Gastrocnemius medialis (tissue), 4 donors: ENCODE data around the gene ZNF865. TPM values are rescaled to one million over a fixed set of nuclear protein-coding genes. Genes with fewer than 3 reads are reported as not detected.

Experiments used
- ATAC-seq, 2 donors: fragments of 150-250 bp; one replicate each; pipeline ENCODE4 v1.9.1; 2016
- DNase-seq, 2 donors: peaks; one replicate each; pipeline ENCODE4 v3.0.0-alpha.2; 2019
- H3K27ac ChIP-seq, 4 donors: fragments of 200-600 bp; sonication (generic); 1 replicate in 1 of 4; 2 replicates in 3 of 4; pipeline ENCODE4 v1.5.1; 2016 to 2018; ENCODE audit warnings: mild to moderate bottlenecking in 2 of 4, moderate library complexity in 1 of 4
- H3K27me3 ChIP-seq, 3 donors: fragments of 200-600 bp; sonication (generic) in 2 of 3; 1 replicate in 1 of 3; 2 replicates in 2 of 3; pipeline versions ENCODE4 v1.5.1 to v1.6.0; 2016 to 2019; ENCODE audit warnings: mild to moderate bottlenecking in 1 of 3, moderate library complexity in 1 of 3
- H3K36me3 ChIP-seq, 2 donors: fragments of 200-600 bp; sonication (generic) in 1 of 2; one replicate each; pipeline ENCODE4 v1.5.1; 2017 to 2018
- H3K4me1 ChIP-seq, 2 donors: fragments of 200-600 bp; sonication (generic) in 1 of 2; one replicate each; pipeline ENCODE4 v1.5.1; 2016 to 2017; ENCODE audit warnings: mild to moderate bottlenecking in 2 of 2
- H3K4me3 ChIP-seq, 4 donors: fragments of 200-600 bp; sonication (generic) in 3 of 4; 1 replicate in 1 of 4; 2 replicates in 3 of 4; pipeline ENCODE4 v1.5.1; 2016 to 2019; ENCODE audit warnings: mild to moderate bottlenecking in 2 of 4
- H3K9me3 ChIP-seq, 3 donors: fragments of 200-600 bp; sonication (generic) in 2 of 3; 1 replicate in 1 of 3; 2 replicates in 2 of 3; pipeline ENCODE4 v1.5.1; 2016 to 2019
- CTCF ChIP-seq, 5 experiments: fragments of 450-650 bp in 3 of 5; fragments of 200-600 bp in 2 of 5; sonication (generic) in 2 of 5; IDR thresholded peaks in 4 of 5; conservative IDR thresholded peaks in 1 of 5; 1 replicate in 4 of 5; 2 replicates in 1 of 5; pipeline ENCODE4 v1.5.1; 2016 to 2019; ENCODE audit warnings: antibody characterized with exemption in 5 of 5, mild to moderate bottlenecking in 3 of 5, moderate library complexity in 3 of 5
- POLR2A ChIP-seq, 2 donors: fragments of 450-650 bp; IDR thresholded peaks; one replicate each; pipeline ENCODE4 v1.6.1; 2017; ENCODE audit warnings: antibody characterized with exemption in 2 of 2, mild to moderate bottlenecking in 2 of 2, moderate library complexity in 2 of 2
- in situ Hi-C, 4 donors: fragments of 200-750 bp; cut with MboI; loops; one replicate each; pipeline versions ENCODE4 v1.15.0 to v1.8.0; 2017; ENCODE audit warnings: low sequenced_read_pairs in 4 of 4
- intact Hi-C: fragments of 100-400 bp; cut with DNase I; formaldehyde crosslinking; loops from one replicate; pipeline ENCODE4 v1.15.1; 2023; ENCODE audit warnings: low total_unique reads
- total RNA-seq, 4 donors: library from RNA; depleted of rRNA; stranded (reverse); fragments of >200 nt; gene quantifications; one replicate each; pipeline versions ENCODE4 v1.1.0 to v1.2.3, GENCODE V29; 2016

Gene ZNF865
- total RNA-seq, 4 donors from 2014 or later = 10.3 to 23.4 (median 15.2) TPM

GRCh38 chr19:55644842-55645511 is 39.5 kb downstream of the ZNF865 start:
- in situ Hi-C loops = loop anchor here in 1 of 4 donors (25.0 kb wide), 1 partner anchor 508 kb away; the partner anchor contains the start of gene TNNT1
- ATAC-seq (no peak), DNase-seq (no peak)
- Histone ChIP-seq H3K4me3 (no peak overlapping the region), H3K27me3 (no peaks in the 10 kb centered on the region), H3K4me1 (peaks cover 51 to 54% of the 10 kb centered on the region in 2 donors), H3K9me3 (no peaks in the 10 kb centered on the region), H3K36me3 (peaks cover 0 to 10% of the 10 kb centered on the region in 2 donors), H3K27ac (no peak overlapping the region)
- intact Hi-C loops = loop anchor here (5.0 kb wide), 1 partner anchor 528 kb away; the partner anchor contains the start of gene PPP1R12C
- TF ChIP-seq CTCF (IDR thresholded peaks at IDR 0.05 in 4 of 5, conservative IDR thresholded peaks at IDR 0.05 in 1 of 5) = no peak
- TF ChIP-seq POLR2A (IDR thresholded peaks at IDR 0.05) = no peak

GRCh38 chr19:55645512-55645881 is 40.0 kb downstream of the ZNF865 start:
- intact Hi-C loops (no loop called here), in situ Hi-C loops (loop anchor here in 1 of 4 donors (25.0 kb wide), 1 partner anchor 508 kb away; the partner anchor contains the start of gene TNNT1)
- H3K27ac ChIP-seq = no peak overlapping the region
- no peaks in the 10 kb centered on the region for H3K9me3 ChIP-seq
- H3K4me1 ChIP-seq = peaks cover 46 to 49% of the 10 kb centered on the region in 2 donors
- ATAC-seq (no peak), DNase-seq (no peak)
- no peak for TF ChIP-seq CTCF (IDR thresholded peaks at IDR 0.05 in 4 of 5, conservative IDR thresholded peaks at IDR 0.05 in 1 of 5)
- peaks cover 0 to 10% of the 10 kb centered on the region in 2 donors for H3K36me3 ChIP-seq
- no peak overlapping the region for H3K4me3 ChIP-seq
- no peaks in the 10 kb centered on the region for H3K27me3 ChIP-seq

DNA sequence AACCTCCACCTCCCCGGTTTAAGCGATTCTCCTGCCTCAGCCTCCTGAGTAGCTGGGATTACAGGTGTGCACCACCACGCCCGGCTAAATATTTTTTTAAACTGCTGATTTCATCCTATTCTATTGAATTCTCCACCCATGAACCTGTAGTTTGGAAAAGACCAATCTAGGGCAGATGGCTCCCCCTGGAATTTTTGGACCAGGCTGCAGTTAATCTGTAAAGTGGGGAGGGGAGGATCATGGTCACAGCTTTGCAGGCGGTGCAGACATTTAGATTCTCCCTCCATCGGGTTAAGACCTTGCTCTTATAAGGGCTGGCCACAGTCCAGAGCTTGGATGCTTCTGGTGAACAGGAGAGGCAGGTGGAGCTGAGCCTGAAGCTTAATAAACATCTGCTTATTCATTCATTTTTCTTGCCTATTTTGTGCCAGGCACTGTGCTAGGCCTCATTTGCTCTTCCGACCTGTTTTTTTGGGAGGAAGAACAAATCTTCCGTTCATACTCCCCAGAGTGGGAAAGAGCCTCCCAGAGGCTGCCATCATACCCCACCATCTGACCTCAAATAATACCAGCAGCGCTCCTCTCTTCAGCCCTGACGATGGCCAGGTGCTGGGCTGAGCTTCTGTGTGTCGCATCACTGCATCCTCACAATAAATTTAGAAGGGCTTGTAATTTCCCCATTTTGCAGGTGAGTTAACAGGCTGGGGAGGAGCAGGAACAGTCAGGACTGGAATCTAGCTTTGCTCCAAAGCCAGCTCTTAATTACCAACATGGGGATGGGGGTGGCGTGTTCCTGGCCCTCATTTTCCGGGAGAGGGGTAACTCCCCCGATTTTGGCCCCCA is 41.7 kb downstream of the ZNF865 start:
- in situ Hi-C loops (loop anchor here in 1 of 4 donors (25.0 kb wide), 1 partner anchor 510 kb away; the partner anchor contains the start of gene TNNT1), intact Hi-C loops (no loop called here)
- Histone ChIP-seq H3K27ac (peak overlapping the region; percentile 72 to 91 (median 84)), H3K4me3 (peak overlapping the region; percentile 80 to 88 (median 82)), H3K9me3 (no peaks in the 10 kb centered on the region), H3K4me1 (peaks cover 43 to 45% of the 10 kb centered on the region in 2 donors), H3K27me3 (no peaks in the 10 kb centered on the region), H3K36me3 (peaks cover 0 to 10% of the 10 kb centered on the region in 2 donors)
- ATAC-seq = no peak
- DNase-seq = no peak
- TF ChIP-seq POLR2A (IDR thresholded peaks at IDR 0.05) = no peak

DNA sequence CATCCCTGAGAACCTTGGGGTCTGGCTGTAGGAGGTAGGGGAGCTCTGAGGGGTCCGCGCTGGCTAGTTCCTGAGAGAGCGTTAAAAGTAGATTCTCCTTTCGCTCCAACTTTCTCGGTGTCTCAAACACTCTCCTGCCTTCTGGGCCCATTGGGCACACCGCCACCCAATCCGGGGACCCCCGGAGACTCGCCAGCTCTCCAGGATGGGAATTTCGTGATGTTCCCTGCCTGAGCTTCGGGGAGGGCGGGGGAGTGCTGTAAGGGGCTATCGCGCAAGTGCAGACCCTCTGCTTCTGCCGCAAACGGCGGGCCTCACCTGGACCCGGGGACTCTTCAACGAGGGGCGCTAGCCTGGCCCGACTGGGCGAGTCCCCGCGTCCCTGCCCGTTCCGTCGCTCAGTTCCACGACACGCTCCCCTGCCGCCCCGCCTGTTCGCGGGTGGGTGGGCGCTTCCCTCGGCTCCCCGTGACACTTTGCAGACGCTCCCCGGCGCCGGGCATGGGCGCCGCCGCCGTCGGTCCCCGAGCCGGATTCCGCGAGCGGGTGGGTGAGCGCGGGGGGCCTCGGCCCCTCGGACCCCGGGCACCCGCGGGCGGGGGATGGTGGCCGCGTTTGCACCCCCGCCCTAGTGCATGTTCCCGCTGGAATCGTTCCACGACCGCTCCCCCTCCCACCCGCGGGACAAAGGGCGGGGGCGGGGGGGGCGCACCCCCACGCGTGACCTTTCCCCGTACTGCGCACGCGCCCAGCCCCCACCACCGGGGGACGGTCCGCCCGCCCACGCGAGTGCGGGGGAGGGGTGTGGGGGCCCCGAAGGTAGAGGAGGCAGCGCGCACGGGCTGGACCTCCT is 42.5 kb downstream of the ZNF865 start, which contains the start of gene CCDC106:
Gene CCDC106, plus strand, starts transcription at position 481 of the 853 bp plus-strand sequence. CDS start 835 bp downstream, outside the sequence.
- Histone ChIP-seq H3K27me3 (no peaks in the 10 kb centered on the region), H3K4me1 (peaks cover 37 to 38% of the 10 kb centered on the region in 2 donors), H3K4me3 (peak within 1 kb of the TSS; percentile 80 to 88 (median 82)), H3K27ac (peak within 1 kb of the TSS; percentile 72 to 91 (median 84)), H3K36me3 (peaks cover 0 to 14% of the 10 kb centered on the region in 2 donors), H3K9me3 (no peaks in the 10 kb centered on the region)
- intact Hi-C loops = no loop called here
- in situ Hi-C loops = loop anchor here in 1 of 4 donors (25.0 kb wide), 1 partner anchor 511 kb away; the partner anchor contains the start of gene TNNT1
- ATAC-seq = peak; percentile 45 to 64
- DNase-seq = peak in 1 of 2 donors; percentile 56
- TF ChIP-seq POLR2A (IDR thresholded peaks at IDR 0.05) (no peak), CTCF (IDR thresholded peaks at IDR 0.05 in 4 of 5, conservative IDR thresholded peaks at IDR 0.05 in 1 of 5) (peak in 1 of 5 experiments; percentile 8)
